ENCODE data around the gene OR2Z1. TPM values are rescaled to one million over a fixed set of nuclear protein-coding genes. Genes with fewer than 3 reads are reported as not detected.

OR2Z1 gene
- total RNA-seq, 4 donors from 2014 or later, result not detected

GRCh38 chr19:8686549-8686948, 34.9 kb upstream of the OR2Z1 start:
- no peak overlapping the region for H3K4me3 ChIP-seq

DNA sequence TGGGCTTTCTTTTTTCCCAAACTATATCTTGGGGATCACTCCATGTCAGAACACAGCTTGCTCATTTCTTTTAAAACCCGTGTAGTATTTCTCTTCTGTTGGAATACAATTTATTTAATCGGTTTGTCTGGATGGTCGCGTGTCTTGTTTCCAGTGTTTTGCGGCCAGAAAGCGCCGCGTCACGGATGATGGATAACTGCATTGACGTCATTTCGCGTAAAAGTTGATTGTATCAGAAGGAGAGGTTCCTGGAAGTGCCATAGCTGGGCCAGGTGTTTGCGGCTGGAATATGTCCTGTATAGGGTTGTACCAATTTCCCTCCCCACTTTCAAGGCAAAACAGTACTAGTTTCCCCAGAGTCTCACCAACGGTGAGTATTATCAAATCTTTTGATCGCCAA, 32.5 kb upstream of the OR2Z1 start:
- H3K27me3 ChIP-seq, result peaks cover 63% of the 10 kb centered on the region
- H3K36me3 ChIP-seq, result no peaks in the 10 kb centered on the region
- no peaks in the 10 kb centered on the region for H3K9me3 ChIP-seq
- H3K27ac ChIP-seq, result no peak overlapping the region
- H3K4me1 ChIP-seq, result no peaks in the 10 kb centered on the region
- H3K4me3 ChIP-seq, result no peak overlapping the region
- TF ChIP-seq POLR2A (IDR thresholded peaks at IDR 0.05) (no peak), POLR2AphosphoS5 (IDR thresholded peaks at IDR 0.05) (no peak), EP300 (IDR thresholded peaks at IDR 0.05) (no peak)
- TF ChIP-seq, protein P1, sequence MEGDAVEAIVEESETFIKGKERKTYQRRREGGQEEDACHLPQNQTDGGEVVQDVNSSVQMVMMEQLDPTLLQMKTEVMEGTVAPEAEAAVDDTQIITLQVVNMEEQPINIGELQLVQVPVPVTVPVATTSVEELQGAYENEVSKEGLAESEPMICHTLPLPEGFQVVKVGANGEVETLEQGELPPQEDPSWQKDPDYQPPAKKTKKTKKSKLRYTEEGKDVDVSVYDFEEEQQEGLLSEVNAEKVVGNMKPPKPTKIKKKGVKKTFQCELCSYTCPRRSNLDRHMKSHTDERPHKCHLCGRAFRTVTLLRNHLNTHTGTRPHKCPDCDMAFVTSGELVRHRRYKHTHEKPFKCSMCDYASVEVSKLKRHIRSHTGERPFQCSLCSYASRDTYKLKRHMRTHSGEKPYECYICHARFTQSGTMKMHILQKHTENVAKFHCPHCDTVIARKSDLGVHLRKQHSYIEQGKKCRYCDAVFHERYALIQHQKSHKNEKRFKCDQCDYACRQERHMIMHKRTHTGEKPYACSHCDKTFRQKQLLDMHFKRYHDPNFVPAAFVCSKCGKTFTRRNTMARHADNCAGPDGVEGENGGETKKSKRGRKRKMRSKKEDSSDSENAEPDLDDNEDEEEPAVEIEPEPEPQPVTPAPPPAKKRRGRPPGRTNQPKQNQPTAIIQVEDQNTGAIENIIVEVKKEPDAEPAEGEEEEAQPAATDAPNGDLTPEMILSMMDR (IDR thresholded peaks at IDR 0.05), result no peak
- no peak for ATAC-seq
- WGBS, 2 donors (ENCODE audit: low coverage in 1 of 2), result 84 to 89% methylated on average over 11 to 14 of the region's 15 CpGs

More at GRCh38 chr19:8686549-8686948, 34.9 kb upstream of the OR2Z1 start:
- 47 to 69% methylated on average over 2 to 5 of the region's 5 CpGs for WGBS, 2 donors (ENCODE audit: low coverage in 1 of 2)
- ATAC-seq, result no peak
- Histone ChIP-seq H3K4me1 (no peaks in the 10 kb centered on the region), H3K27me3 (peaks cover 52% of the 10 kb centered on the region), H3K9me3 (peaks cover 0 to 2% (median 0%) of the 10 kb centered on the region in 3 donors), H3K27ac (no peak overlapping the region), H3K36me3 (no peaks in the 10 kb centered on the region)
- no peak for TF ChIP-seq POLR2AphosphoS5 (IDR thresholded peaks at IDR 0.05)
- TF ChIP-seq, protein P1 (IDR thresholded peaks at IDR 0.05), result no peak

- peaks cover 70% of the 10 kb centered on the region for H3K27me3 ChIP-seq
- no peak overlapping the region for H3K4me3 ChIP-seq
- no peaks in the 10 kb centered on the region for H3K36me3 ChIP-seq
- H3K27ac ChIP-seq, result no peak overlapping the region
- ATAC-seq, result no peak
- WGBS, 2 donors (ENCODE audit: low coverage in 1 of 2), result 38 to 64% methylated on average over 4 of the region's 5 CpGs
- no peaks in the 10 kb centered on the region for H3K4me1 ChIP-seq
- H3K9me3 ChIP-seq, result no peaks in the 10 kb centered on the region
- TF ChIP-seq EP300 (IDR thresholded peaks at IDR 0.05) (no peak), POLR2A (IDR thresholded peaks at IDR 0.05) (no peak), POLR2AphosphoS5 (IDR thresholded peaks at IDR 0.05) (no peak)
- TF ChIP-seq, protein P1 (IDR thresholded peaks at IDR 0.05), result no peak
Measured at GRCh38 chr19:8690753-8691539, 30.5 kb upstream of the OR2Z1 start.

- Histone ChIP-seq H3K27ac (no peak overlapping the region), H3K4me1 (no peaks in the 10 kb centered on the region), H3K9me3 (no peaks in the 10 kb centered on the region), H3K27me3 (peaks cover 95% of the 10 kb centered on the region), H3K4me3 (no peak overlapping the region), H3K36me3 (no peaks in the 10 kb centered on the region)
- no peak for TF ChIP-seq POLR2AphosphoS5 (IDR thresholded peaks at IDR 0.05)
- no peak for TF ChIP-seq POLR2A (IDR thresholded peaks at IDR 0.05)
- TF ChIP-seq, protein P1 (IDR thresholded peaks at IDR 0.05), result no peak
- no peak for TF ChIP-seq EP300 (IDR thresholded peaks at IDR 0.05)
- WGBS, 2 donors (ENCODE audit: low coverage in 1 of 2), result no CpG with 5 or more reads among the region's 6 CpGs
- ATAC-seq, result no peak
Measured at GRCh38 chr19:8695501-8695900, 25.9 kb upstream of the OR2Z1 start.

DNA sequence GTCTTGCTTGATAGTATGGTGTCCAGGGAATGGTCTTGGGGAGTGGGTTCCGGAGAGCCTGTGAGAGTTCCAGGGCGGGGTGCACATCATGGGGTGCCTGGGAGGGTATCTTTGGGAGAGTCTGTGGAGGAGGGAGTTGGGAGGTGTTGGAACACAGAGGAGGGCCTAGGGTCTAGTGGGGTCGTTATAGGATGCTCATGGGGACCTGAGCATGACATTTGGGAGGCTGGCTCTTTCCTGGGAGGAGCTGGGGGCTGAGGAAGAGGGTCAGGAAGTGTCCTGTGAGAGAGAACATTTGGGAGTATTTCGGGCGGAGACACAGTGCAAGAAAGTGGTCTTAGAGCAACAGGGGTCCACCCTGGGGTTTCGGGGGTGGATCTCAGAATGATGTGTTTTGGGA, 25.5 kb upstream of the OR2Z1 start:
- Histone ChIP-seq H3K4me1 (no peaks in the 10 kb centered on the region), H3K27ac (no peak overlapping the region), H3K9me3 (no peaks in the 10 kb centered on the region), H3K4me3 (no peak overlapping the region), H3K27me3 (peaks cover 95% of the 10 kb centered on the region), H3K36me3 (no peaks in the 10 kb centered on the region)
- TF ChIP-seq EP300 (IDR thresholded peaks at IDR 0.05), result no peak
- TF ChIP-seq POLR2AphosphoS5 (IDR thresholded peaks at IDR 0.05), result no peak
- no peak for TF ChIP-seq POLR2A (IDR thresholded peaks at IDR 0.05)
- TF ChIP-seq, protein P1 (IDR thresholded peaks at IDR 0.05), result no peak
- no peak for ATAC-seq
- 53 to 67% methylated on average over 2 to 5 of the region's 6 CpGs for WGBS, 2 donors (ENCODE audit: low coverage in 1 of 2)

All from gastroesophageal sphincter (tissue), 4 donors.